ENCODE measurements around the gene PSTPIP2. TPM values are rescaled to one million over a fixed set of nuclear protein-coding genes. Genes with fewer than 3 reads are reported as not detected.

PSTPIP2 gene
- total and polyA plus RNA-seq, 9 of the 15 experiments (the other 6 are each of a cell fraction or from before 2014, with no cell fraction given): 14.0 to 45.7 (median 27.1) TPM

GRCh38 chr18:46040033-46040746 is 31.9 kb downstream of the PSTPIP2 start (continued):
- 0 out of 2 replicates have a peak, but pooled peaks have one; percentile 38 for TF ChIP-seq LEF1 (IDR thresholded peaks at IDR 0.05)
- TF ChIP-seq NFIC (IDR thresholded peaks at IDR 0.05): peak; percentile 46
- TF ChIP-seq MTA2 (IDR thresholded peaks at IDR 0.05; ENCODE audit: low read depth): no peak
- 0 out of 2 replicates have a peak, but pooled peaks have one; percentile 18 for TF ChIP-seq GATAD2B (IDR thresholded peaks at IDR 0.05; ENCODE audit: borderline replicate concordance)
- peak in 1 of 3 experiments; percentile 29 for TF ChIP-seq YY1 (IDR thresholded peaks at IDR 0.05; ENCODE audit: borderline replicate concordance in 1 of 3, control insufficient read depth in 1 of 3, extremely low read depth in 1 of 3, insufficient read depth in 3 of 3, insufficient read length in 1 of 3, insufficient replicate concordance in 2 of 3, low read depth in 1 of 3, low read length in 2 of 3)
- TF ChIP-seq, protein P1, sequence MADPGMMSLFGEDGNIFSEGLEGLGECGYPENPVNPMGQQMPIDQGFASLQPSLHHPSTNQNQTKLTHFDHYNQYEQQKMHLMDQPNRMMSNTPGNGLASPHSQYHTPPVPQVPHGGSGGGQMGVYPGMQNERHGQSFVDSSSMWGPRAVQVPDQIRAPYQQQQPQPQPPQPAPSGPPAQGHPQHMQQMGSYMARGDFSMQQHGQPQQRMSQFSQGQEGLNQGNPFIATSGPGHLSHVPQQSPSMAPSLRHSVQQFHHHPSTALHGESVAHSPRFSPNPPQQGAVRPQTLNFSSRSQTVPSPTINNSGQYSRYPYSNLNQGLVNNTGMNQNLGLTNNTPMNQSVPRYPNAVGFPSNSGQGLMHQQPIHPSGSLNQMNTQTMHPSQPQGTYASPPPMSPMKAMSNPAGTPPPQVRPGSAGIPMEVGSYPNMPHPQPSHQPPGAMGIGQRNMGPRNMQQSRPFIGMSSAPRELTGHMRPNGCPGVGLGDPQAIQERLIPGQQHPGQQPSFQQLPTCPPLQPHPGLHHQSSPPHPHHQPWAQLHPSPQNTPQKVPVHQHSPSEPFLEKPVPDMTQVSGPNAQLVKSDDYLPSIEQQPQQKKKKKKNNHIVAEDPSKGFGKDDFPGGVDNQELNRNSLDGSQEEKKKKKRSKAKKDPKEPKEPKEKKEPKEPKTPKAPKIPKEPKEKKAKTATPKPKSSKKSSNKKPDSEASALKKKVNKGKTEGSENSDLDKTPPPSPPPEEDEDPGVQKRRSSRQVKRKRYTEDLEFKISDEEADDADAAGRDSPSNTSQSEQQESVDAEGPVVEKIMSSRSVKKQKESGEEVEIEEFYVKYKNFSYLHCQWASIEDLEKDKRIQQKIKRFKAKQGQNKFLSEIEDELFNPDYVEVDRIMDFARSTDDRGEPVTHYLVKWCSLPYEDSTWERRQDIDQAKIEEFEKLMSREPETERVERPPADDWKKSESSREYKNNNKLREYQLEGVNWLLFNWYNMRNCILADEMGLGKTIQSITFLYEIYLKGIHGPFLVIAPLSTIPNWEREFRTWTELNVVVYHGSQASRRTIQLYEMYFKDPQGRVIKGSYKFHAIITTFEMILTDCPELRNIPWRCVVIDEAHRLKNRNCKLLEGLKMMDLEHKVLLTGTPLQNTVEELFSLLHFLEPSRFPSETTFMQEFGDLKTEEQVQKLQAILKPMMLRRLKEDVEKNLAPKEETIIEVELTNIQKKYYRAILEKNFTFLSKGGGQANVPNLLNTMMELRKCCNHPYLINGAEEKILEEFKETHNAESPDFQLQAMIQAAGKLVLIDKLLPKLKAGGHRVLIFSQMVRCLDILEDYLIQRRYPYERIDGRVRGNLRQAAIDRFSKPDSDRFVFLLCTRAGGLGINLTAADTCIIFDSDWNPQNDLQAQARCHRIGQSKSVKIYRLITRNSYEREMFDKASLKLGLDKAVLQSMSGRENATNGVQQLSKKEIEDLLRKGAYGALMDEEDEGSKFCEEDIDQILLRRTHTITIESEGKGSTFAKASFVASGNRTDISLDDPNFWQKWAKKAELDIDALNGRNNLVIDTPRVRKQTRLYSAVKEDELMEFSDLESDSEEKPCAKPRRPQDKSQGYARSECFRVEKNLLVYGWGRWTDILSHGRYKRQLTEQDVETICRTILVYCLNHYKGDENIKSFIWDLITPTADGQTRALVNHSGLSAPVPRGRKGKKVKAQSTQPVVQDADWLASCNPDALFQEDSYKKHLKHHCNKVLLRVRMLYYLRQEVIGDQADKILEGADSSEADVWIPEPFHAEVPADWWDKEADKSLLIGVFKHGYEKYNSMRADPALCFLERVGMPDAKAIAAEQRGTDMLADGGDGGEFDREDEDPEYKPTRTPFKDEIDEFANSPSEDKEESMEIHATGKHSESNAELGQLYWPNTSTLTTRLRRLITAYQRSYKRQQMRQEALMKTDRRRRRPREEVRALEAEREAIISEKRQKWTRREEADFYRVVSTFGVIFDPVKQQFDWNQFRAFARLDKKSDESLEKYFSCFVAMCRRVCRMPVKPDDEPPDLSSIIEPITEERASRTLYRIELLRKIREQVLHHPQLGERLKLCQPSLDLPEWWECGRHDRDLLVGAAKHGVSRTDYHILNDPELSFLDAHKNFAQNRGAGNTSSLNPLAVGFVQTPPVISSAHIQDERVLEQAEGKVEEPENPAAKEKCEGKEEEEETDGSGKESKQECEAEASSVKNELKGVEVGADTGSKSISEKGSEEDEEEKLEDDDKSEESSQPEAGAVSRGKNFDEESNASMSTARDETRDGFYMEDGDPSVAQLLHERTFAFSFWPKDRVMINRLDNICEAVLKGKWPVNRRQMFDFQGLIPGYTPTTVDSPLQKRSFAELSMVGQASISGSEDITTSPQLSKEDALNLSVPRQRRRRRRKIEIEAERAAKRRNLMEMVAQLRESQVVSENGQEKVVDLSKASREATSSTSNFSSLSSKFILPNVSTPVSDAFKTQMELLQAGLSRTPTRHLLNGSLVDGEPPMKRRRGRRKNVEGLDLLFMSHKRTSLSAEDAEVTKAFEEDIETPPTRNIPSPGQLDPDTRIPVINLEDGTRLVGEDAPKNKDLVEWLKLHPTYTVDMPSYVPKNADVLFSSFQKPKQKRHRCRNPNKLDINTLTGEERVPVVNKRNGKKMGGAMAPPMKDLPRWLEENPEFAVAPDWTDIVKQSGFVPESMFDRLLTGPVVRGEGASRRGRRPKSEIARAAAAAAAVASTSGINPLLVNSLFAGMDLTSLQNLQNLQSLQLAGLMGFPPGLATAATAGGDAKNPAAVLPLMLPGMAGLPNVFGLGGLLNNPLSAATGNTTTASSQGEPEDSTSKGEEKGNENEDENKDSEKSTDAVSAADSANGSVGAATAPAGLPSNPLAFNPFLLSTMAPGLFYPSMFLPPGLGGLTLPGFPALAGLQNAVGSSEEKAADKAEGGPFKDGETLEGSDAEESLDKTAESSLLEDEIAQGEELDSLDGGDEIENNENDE (IDR thresholded peaks at IDR 0.05; ENCODE audit: low read depth, low read length): no peak
- no peak for TF ChIP-seq ZNF277 (CRISPR knock-in tag; IDR thresholded peaks at IDR 0.05; ENCODE audit: borderline replicate concordance)
- no peak for TF ChIP-seq ZFP36 (IDR thresholded peaks at IDR 0.05; ENCODE audit: low read depth, low read length, partially characterized antibody)
- 0 out of 2 replicates have a peak, but pooled peaks have one; percentile 13 for TF ChIP-seq MAFG (tag; conservative IDR thresholded peaks at IDR 0.05)
